Vagina (tissue), 2 donors: ENCODE results near the gene SCYL2.

Experiments used
- CTCF ChIP-seq, 3 experiments: fragments of 450-650 bp in 2 of 3; fragments of 200-600 bp in 1 of 3; sonication (generic) in 1 of 3; IDR thresholded peaks; one replicate each; pipeline ENCODE4 v1.5.1; 2017 to 2019; ENCODE audit warnings: antibody characterized with exemption in 3 of 3, mild to moderate bottlenecking in 2 of 3, moderate library complexity in 2 of 3
- POLR2A ChIP-seq, 2 donors: fragments of 450-650 bp; IDR thresholded peaks; one replicate each; pipeline ENCODE4 v1.6.1; 2017; ENCODE audit warnings: antibody characterized with exemption in 2 of 2, mild to moderate bottlenecking in 2 of 2, moderate library complexity in 2 of 2
- POLR2AphosphoS5 ChIP-seq, 2 donors: sonication (generic); formaldehyde crosslinking; IDR thresholded peaks; one replicate each; pipeline ENCODE4 v1.9.0; 2017; ENCODE audit warnings: antibody characterized with exemption in 2 of 2, mild to moderate bottlenecking in 2 of 2, low read depth in 1 of 2; ENCODE audit not compliant: insufficient read depth in 1 of 2

- TF ChIP-seq CTCF (IDR thresholded peaks at IDR 0.05) (no peak), POLR2A (IDR thresholded peaks at IDR 0.05) (no peak), POLR2AphosphoS5 (IDR thresholded peaks at IDR 0.05; ENCODE audit: insufficient read depth in 1 of 2, low read depth in 1 of 2) (no peak)
Measured at GRCh38 chr12:100360450-100360849, 93.5 kb downstream of the SCYL2 start.
